Colonic mucosa (tissue), 4 donors: ENCODE measurements around the gene RLBP1. TPM values are rescaled to one million over a fixed set of nuclear protein-coding genes. Genes with fewer than 3 reads are reported as not detected.
A peak's percentile ranks its signal among the peaks of the same experiment; 100 is the strongest.
"Not testable (repeated sequence)": the region's sequence is repeated elsewhere in the genome, so short reads cannot be mapped to it uniquely, and the experiment has no call there.

Experiments used
- DNase-seq: peaks from one replicate; pipeline ENCODE4 v3.0.0-alpha.2; 2020
- H3K27ac ChIP-seq: fragments of 200-600 bp; one replicate; pipeline ENCODE4 v1.8.0; 2021
- H3K27me3 ChIP-seq: fragments of 200-600 bp; one replicate; pipeline ENCODE4 v1.8.0; 2021
- H3K36me3 ChIP-seq: fragments of 200-600 bp; one replicate; pipeline ENCODE4 v1.8.0; 2021
- H3K4me1 ChIP-seq: fragments of 200-600 bp; one replicate; pipeline ENCODE4 v1.8.0; 2021; ENCODE audit warnings: mild to moderate bottlenecking
- H3K4me3 ChIP-seq: fragments of 200-600 bp; one replicate; pipeline ENCODE4 v1.8.0; 2021
- H3K9ac ChIP-seq, 2 donors: one replicate each; pipeline ENCODE4 v1.7.0; 2013; ENCODE audit warnings: control low read depth in 2 of 2, low read depth in 2 of 2, low read length in 2 of 2
- H3K9me3 ChIP-seq: fragments of 200-600 bp; one replicate; pipeline ENCODE4 v1.8.0; 2021
- CTCF ChIP-seq: fragments of 200-600 bp; IDR thresholded peaks from one replicate; pipeline ENCODE4 v1.8.0; 2022; ENCODE audit warnings: antibody characterized with exemption, mild to moderate bottlenecking
- intact Hi-C: fragments of 100-400 bp; cut with DNase I; formaldehyde crosslinking; loops from one replicate; pipeline ENCODE4 v1.14.1; 2022
- total RNA-seq, 2 donors: library from RNA; stranded (reverse); fragmentation: NEBNext Ultra II Directional in 1 of 2; extraction: Animal tissue kit (Norgen Biotek cat#: 25700) in 1 of 2; gene quantifications; one replicate each; pipeline ENCODE4 v1.2.1, GENCODE V29; 2021
- donor health status: healthy.
- donor health status: DM: no; HTN: no; CAD: no.
- donor health status: DM: no; HTN: no; CAD: no.

Gene RLBP1
- not detected for total RNA-seq

DNA sequence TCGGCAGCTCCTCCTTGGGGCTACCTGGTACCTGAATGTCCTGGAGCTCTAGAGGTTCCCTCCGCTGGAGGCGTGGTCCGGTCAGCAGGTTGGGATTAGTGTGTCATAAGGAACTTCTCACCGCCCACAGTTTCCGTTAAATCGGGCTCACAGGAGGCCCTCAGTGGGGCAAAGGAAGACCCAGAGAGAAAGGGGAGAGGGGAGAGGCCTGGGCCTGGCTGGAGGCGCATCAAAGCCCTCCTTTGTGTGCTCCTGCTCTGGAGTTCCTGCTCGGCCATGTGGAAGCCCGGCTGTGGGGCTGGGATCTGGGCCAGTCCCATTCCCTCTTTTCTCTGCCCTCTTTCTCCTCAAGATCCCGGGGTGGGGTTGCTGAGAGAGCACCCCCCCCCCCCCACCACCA lies at the start of gene RLBP1:
TSS of gene RLBP1 (minus strand) at position 37 of the 400 bp plus-strand sequence. CDS start 2,604 bp downstream, outside the sequence.
- Histone ChIP-seq H3K4me1 (no peaks in the 10 kb centered on the region), H3K9me3 (no peaks in the 10 kb centered on the region), H3K27ac (no peak within 1 kb of the TSS), H3K9ac (no peak within 1 kb of the TSS), H3K4me3 (no peak within 1 kb of the TSS), H3K27me3 (no peaks in the 10 kb centered on the region), H3K36me3 (no peaks in the 10 kb centered on the region)
- intact Hi-C loops = no loop called here
- no peak for TF ChIP-seq CTCF
- DNase-seq = no peak

- H3K9ac ChIP-seq, DNase-seq, H3K4me3 ChIP-seq, H3K27ac ChIP-seq, H3K4me1 ChIP-seq, intact Hi-C loops, H3K36me3 ChIP-seq, H3K27me3 ChIP-seq, H3K9me3 ChIP-seq: not testable (repeated sequence)
Observed at GRCh38 chr15:89250142-89250541, 28.8 kb upstream of the RLBP1 start.

DNA sequence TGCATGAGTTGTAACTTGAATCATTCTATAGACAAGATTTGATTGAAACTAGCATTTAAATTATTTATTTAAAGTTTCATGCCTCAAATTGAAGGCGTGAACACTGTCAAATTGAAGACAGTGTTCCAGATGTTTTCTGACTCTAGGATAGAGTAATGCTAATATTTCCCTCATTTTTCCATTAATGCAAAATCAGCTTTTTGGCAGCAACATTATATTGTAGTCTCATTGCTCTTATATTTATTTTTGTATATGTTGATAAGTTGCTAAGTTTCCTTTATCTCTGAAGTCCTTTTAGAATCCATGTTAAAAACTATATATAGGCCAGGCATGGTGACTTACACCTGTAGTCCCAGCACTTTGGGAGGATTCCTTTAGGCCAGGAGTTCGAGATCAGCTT lies 27.2 kb upstream of the RLBP1 start:
- no peaks in the 10 kb centered on the region for H3K36me3 ChIP-seq
- H3K9ac ChIP-seq = no peak overlapping the region
- intact Hi-C loops = no loop called here
- no peak for TF ChIP-seq CTCF
- DNase-seq = no peak
- no peak overlapping the region for H3K4me3 ChIP-seq
- H3K27ac ChIP-seq = no peak overlapping the region
- no peaks in the 10 kb centered on the region for H3K4me1 ChIP-seq
- H3K9me3 ChIP-seq = no peaks in the 10 kb centered on the region
- H3K27me3 ChIP-seq = no peaks in the 10 kb centered on the region

DNA sequence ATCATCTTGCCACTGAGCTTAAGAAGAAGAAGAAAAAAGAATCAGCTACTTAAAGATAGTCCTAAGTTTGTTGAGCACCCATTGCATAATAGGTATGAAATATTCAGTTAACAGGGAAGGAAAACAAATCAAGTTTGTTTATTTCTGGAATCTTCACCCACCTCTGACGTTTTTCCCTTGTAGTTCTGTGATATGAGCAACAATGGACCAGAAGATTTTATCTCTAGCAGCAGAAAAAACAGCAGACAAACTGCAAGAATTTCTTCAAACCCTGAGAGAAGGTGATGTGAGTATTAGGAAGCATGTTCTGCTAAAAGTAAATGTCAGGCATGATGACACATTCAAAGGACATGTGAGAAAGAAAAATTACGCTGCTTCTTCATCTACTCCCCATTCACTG lies 26.1 kb upstream of the RLBP1 start:
- Histone ChIP-seq H3K9me3 (no peaks in the 10 kb centered on the region), H3K9ac (no peak overlapping the region), H3K4me3 (no peak overlapping the region), H3K27ac (no peak overlapping the region), H3K4me1 (no peaks in the 10 kb centered on the region), H3K27me3 (no peaks in the 10 kb centered on the region), H3K36me3 (no peaks in the 10 kb centered on the region)
- TF ChIP-seq CTCF = no peak
- intact Hi-C loops = no loop called here
- DNase-seq = no peak

GRCh38 chr15:89244574-89244903 lies 23.2 kb upstream of the RLBP1 start:
- H3K27me3 ChIP-seq = no peaks in the 10 kb centered on the region
- H3K36me3 ChIP-seq = no peaks in the 10 kb centered on the region
- peak overlapping the region; percentile 64 to 93 for H3K9ac ChIP-seq
- DNase-seq = no peak
- no peaks in the 10 kb centered on the region for H3K4me1 ChIP-seq
- no peak for TF ChIP-seq CTCF
- no peaks in the 10 kb centered on the region for H3K9me3 ChIP-seq
- intact Hi-C loops = loop anchor here (5.0 kb wide), 1 partner anchor 37 kb away; no protein-coding TSS in a partner anchor
- H3K4me3 ChIP-seq = peak overlapping the region; percentile 66
- no peak overlapping the region for H3K27ac ChIP-seq

GRCh38 chr15:89243691-89244573 lies 22.6 kb upstream of the RLBP1 start, which contains the start of gene FANCI:
Gene FANCI (plus strand): TSS chr15:89243979. CDS start chr15:89247648, 3,669 bp downstream.
- intact Hi-C loops = loop anchor here (5.0 kb wide), 1 partner anchor 37 kb away; no protein-coding TSS in a partner anchor
- H3K9me3 ChIP-seq = no peaks in the 10 kb centered on the region
- peak; percentile 98 for DNase-seq
- H3K27me3 ChIP-seq = no peaks in the 10 kb centered on the region
- H3K36me3 ChIP-seq = no peaks in the 10 kb centered on the region
- H3K4me3 ChIP-seq = peak within 1 kb of the TSS; percentile 66
- H3K4me1 ChIP-seq = no peaks in the 10 kb centered on the region
- H3K27ac ChIP-seq = no peak within 1 kb of the TSS
- H3K9ac ChIP-seq = peak within 1 kb of the TSS; percentile 64 to 93
- no peak for TF ChIP-seq CTCF
